ENCODE data around the gene CORO2A. TPM values are rescaled to one million over a fixed set of nuclear protein-coding genes. Genes with fewer than 3 reads are reported as not detected.

CORO2A gene
- total RNA-seq, 1 experiment from 2014 or later: 32.5 TPM

GRCh38 chr9:98217255-98217654 lies 24.8 kb upstream of the CORO2A start (continued):
- TF ChIP-seq RELA (CRISPR knock-in tag; IDR thresholded peaks at IDR 0.05; ENCODE audit: borderline replicate concordance) (no peak), NR3C1 (CRISPR knock-in tag; conservative IDR thresholded peaks at IDR 0.05; ENCODE audit: low read depth) (no peak), MXD4 (CRISPR knock-in tag; IDR thresholded peaks at IDR 0.05; ENCODE audit: borderline replicate concordance) (no peak), ZNF423 (CRISPR knock-in tag; IDR thresholded peaks at IDR 0.05) (no peak)

GRCh38 chr9:98216391-98216790 lies 24.0 kb upstream of the CORO2A start:
- no peaks in the 10 kb centered on the region for H3K27me3 Mint-ChIP-seq (ENCODE audit: low read depth)
- H3K4me3 Mint-ChIP-seq: no peak overlapping the region
- POLR2A ChIA-PET: no interaction called here
- H3K4me1 Mint-ChIP-seq: peaks cover 49% of the 10 kb centered on the region
- H3K36me3 Mint-ChIP-seq: peaks cover 27% of the 10 kb centered on the region
- no peak for DNase-seq (ENCODE audit: low spot score)
- H3K9me3 Mint-ChIP-seq: no peaks in the 10 kb centered on the region
- CTCF ChIA-PET: interaction anchor here (1.3 to 2.2 kb wide), 5 partner anchors 8 to 143 kb away, joined by 3 to 8 read pairs (median 5); no protein-coding TSS in a partner anchor
- TF ChIP-seq FOXJ3 (CRISPR knock-in tag; IDR thresholded peaks at IDR 0.05; ENCODE audit: borderline replicate concordance) (no peak), ARID4B (CRISPR knock-in tag; IDR thresholded peaks at IDR 0.05; ENCODE audit: borderline replicate concordance) (no peak), HMGA2 (CRISPR knock-in tag; IDR thresholded peaks at IDR 0.05) (no peak), ATF3 (CRISPR knock-in tag; conservative IDR thresholded peaks at IDR 0.05) (no peak), USF1 (CRISPR knock-in tag; IDR thresholded peaks at IDR 0.05) (no peak), ZNF425 (CRISPR knock-in tag; conservative IDR thresholded peaks at IDR 0.05) (no peak), MLX (CRISPR knock-in tag; IDR thresholded peaks at IDR 0.05) (no peak), MYBL2 (CRISPR knock-in tag; IDR thresholded peaks at IDR 0.05) (no peak), FOXK1 (CRISPR knock-in tag; IDR thresholded peaks at IDR 0.05) (no peak), ZNF121 (CRISPR knock-in tag; IDR thresholded peaks at IDR 0.05) (no peak), KAT7 (CRISPR knock-in tag; IDR thresholded peaks at IDR 0.05; ENCODE audit: borderline replicate concordance) (no peak), E2F4 (CRISPR knock-in tag; IDR thresholded peaks at IDR 0.05; ENCODE audit: borderline replicate concordance, low read depth) (no peak), HMGXB4 (CRISPR knock-in tag; IDR thresholded peaks at IDR 0.05) (no peak), ZSCAN18 (CRISPR knock-in tag; IDR thresholded peaks at IDR 0.05) (no peak), CTCF (IDR thresholded peaks at IDR 0.05) (no peak)
- no peak for ATAC-seq
- peak overlapping the region; percentile 67 for H3K27ac Mint-ChIP-seq
